Upper lobe of right lung (tissue), 1 donor: ENCODE results near the gene C6orf47. TPM values are rescaled to one million over a fixed set of nuclear protein-coding genes. Genes with fewer than 3 reads are reported as not detected.
A peak's percentile ranks its signal among the peaks of the same experiment; 100 is the strongest.

Experiments
- ATAC-seq: fragments of 200-7000 bp; cut with Tn5 transposase; one replicate; pipeline ENCODE4 v1.9.1; 2020; ENCODE audit warnings: mild to moderate bottlenecking, moderate library complexity
- DNase-seq: peaks from one replicate; pipeline ENCODE4 v3.0.0-alpha.2; 2020
- H3K27ac ChIP-seq: fragments of 200-600 bp; one replicate; pipeline ENCODE4 v1.8.0; 2022
- H3K27me3 ChIP-seq: fragments of 200-600 bp; one replicate; pipeline ENCODE4 v1.8.0; 2022; ENCODE audit warnings: mild to moderate bottlenecking
- H3K36me3 ChIP-seq: fragments of 200-600 bp; one replicate; pipeline ENCODE4 v1.8.0; 2022
- H3K4me1 ChIP-seq: fragments of 200-600 bp; one replicate; pipeline ENCODE4 v1.8.0; 2022
- H3K4me3 ChIP-seq: fragments of 200-600 bp; one replicate; pipeline ENCODE4 v1.8.0; 2022; ENCODE audit warnings: mild to moderate bottlenecking
- H3K9me3 ChIP-seq: fragments of 200-600 bp; one replicate; pipeline ENCODE4 v1.8.0; 2022
- intact Hi-C: fragments of 100-400 bp; cut with DNase I; formaldehyde crosslinking; loops from one replicate; pipeline ENCODE4 v1.11.0; 2022
- total RNA-seq: library from RNA; stranded (reverse); fragmentation: NEBNext Ultra II Directional; extraction: Animal tissue kit (Norgen Biotek cat#: 25700); gene quantifications from one replicate; pipeline ENCODE4 v1.2.1, GENCODE V29; 2021
- TF ChIP-seq, protein P1 (sequence below): fragments of 200-600 bp; IDR thresholded peaks from one replicate; pipeline ENCODE4 v1.8.0; 2022; ENCODE audit warnings: antibody characterized with exemption
- donor health status: DM: no; HTN: yes; CAD: no; lungs with severe emphysema.

Gene C6orf47
- total RNA-seq, 1 donor from 2014 or later: 25.6 TPM

DNA sequence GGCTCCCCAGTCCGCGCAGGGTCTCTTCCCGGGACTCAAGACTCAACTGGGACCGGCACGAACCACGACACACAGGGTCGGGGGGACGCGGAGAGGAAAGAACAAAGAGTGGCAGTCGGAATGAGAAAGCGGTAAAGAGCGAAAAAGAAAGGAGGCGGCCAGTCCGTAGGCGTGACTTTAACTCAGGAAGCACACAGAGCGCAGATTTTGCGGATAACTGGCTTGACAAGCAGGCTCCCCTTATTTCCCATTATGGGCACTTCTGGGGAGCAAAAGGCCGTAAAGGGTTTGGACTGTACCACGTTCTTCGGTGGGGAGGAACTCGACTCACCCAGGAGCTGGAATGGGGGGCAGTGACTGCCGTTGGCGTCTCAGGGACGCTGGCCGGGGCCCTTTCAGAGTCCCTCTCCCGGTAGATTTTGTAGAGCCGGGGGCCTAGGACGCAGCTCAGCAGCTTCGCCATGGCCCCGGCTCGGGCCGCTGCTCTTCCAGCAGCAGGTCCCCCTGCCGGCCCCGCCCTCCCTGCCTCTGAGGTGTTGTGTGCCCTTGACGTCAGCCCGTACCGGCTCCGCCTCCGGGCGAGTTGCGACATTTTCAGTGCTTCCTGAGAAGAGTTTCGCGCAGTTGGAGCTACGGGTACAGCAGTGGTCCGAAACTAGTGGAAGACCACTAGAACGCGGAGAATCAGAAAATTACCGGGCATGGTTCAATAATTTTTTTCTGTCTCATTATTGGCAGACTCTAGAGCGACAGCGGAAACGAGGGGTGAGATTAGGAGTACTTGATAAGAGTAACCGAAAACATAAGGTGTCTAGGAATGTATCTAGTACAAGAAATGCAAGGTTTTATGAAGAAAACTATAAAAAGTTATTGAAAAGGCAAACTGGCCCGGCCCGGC is 42.5 kb upstream of the C6orf47 start, which contains the start of gene ABHD16A:
ABHD16A (minus strand) TSS at position 506 of the 898 bp plus-strand sequence; CDS start at position 463, 43 bp downstream.
- DNase-seq (peak; percentile 100), ATAC-seq (peak; percentile 98)
- intact Hi-C loops: no loop called here
- Histone ChIP-seq H3K9me3 (no peaks in the 10 kb centered on the region), H3K4me3 (peak within 1 kb of the TSS; percentile 83), H3K36me3 (peaks cover 26% of the 10 kb centered on the region), H3K27ac (peak within 1 kb of the TSS; percentile 97), H3K27me3 (no peaks in the 10 kb centered on the region), H3K4me1 (peaks cover 17% of the 10 kb centered on the region)
- TF ChIP-seq, protein P1, sequence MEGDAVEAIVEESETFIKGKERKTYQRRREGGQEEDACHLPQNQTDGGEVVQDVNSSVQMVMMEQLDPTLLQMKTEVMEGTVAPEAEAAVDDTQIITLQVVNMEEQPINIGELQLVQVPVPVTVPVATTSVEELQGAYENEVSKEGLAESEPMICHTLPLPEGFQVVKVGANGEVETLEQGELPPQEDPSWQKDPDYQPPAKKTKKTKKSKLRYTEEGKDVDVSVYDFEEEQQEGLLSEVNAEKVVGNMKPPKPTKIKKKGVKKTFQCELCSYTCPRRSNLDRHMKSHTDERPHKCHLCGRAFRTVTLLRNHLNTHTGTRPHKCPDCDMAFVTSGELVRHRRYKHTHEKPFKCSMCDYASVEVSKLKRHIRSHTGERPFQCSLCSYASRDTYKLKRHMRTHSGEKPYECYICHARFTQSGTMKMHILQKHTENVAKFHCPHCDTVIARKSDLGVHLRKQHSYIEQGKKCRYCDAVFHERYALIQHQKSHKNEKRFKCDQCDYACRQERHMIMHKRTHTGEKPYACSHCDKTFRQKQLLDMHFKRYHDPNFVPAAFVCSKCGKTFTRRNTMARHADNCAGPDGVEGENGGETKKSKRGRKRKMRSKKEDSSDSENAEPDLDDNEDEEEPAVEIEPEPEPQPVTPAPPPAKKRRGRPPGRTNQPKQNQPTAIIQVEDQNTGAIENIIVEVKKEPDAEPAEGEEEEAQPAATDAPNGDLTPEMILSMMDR: no peak

- Histone ChIP-seq H3K36me3 (peaks cover 31% of the 10 kb centered on the region), H3K27ac (peak overlapping the region; percentile 97), H3K27me3 (no peaks in the 10 kb centered on the region), H3K4me3 (peak overlapping the region; percentile 83), H3K9me3 (no peaks in the 10 kb centered on the region), H3K4me1 (peaks cover 17% of the 10 kb centered on the region)
- ATAC-seq (peak; percentile 1), DNase-seq (no peak)
- TF ChIP-seq, protein P1: no peak
- intact Hi-C loops: no loop called here
Measured at GRCh38 chr6:31702405-31702818, 41.8 kb upstream of the C6orf47 start.

DNA sequence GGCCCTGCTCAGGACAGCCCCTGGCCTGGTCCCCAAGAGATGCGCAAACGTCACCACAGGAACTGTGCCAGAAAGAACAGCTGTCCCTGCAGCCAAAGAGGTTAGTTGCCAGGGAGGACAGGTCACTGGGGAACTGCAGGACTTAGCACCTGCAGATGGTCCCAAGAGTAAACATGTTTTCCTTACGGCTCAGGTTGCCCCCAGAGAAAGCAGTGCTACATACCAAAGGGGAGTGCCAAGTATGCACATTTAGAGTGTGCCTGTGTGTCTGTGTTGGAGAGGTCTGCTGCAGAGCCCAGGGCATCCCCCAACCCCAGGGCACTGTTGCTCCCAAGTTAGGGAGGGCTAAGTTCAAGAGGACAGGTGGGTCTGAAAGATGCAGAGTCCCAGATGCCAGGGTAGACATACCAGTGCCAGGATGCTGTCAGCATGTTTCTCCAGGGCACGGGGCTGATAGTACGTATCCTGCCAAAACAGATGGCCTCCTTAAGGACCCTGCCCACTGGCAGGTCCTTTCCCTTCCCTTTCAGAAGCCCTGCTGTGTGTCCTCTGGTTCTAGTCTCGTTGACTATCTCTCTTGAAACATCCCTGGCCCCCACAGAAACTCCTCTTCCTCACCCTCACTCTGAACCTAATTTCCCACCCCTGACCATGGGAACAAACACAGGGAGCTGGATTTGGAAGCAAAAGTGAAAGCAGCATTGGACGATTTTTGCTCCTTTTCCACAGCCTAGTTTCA is 41.3 kb upstream of the C6orf47 start:
- ATAC-seq (no peak), DNase-seq (no peak)
- Histone ChIP-seq H3K27ac (peak overlapping the region; percentile 97), H3K4me1 (peaks cover 17% of the 10 kb centered on the region), H3K4me3 (peak overlapping the region; percentile 83), H3K36me3 (peaks cover 34% of the 10 kb centered on the region), H3K9me3 (no peaks in the 10 kb centered on the region), H3K27me3 (no peaks in the 10 kb centered on the region)
- intact Hi-C loops: no loop called here
- TF ChIP-seq, protein P1: no peak

- TF ChIP-seq, protein P1: no peak
- H3K9me3 ChIP-seq: no peaks in the 10 kb centered on the region
- H3K36me3 ChIP-seq: peaks cover 44% of the 10 kb centered on the region
- H3K4me1 ChIP-seq: peaks cover 17% of the 10 kb centered on the region
- intact Hi-C loops: no loop called here
- ATAC-seq: no peak
- no peak overlapping the region for H3K27ac ChIP-seq
- no peaks in the 10 kb centered on the region for H3K27me3 ChIP-seq
- no peak overlapping the region for H3K4me3 ChIP-seq
- no peak for DNase-seq
Measured at GRCh38 chr6:31700740-31701401, 40.3 kb upstream of the C6orf47 start.

GRCh38 chr6:31697555-31697954 is 37.0 kb upstream of the C6orf47 start:
- TF ChIP-seq, protein P1: no peak
- DNase-seq: no peak
- Histone ChIP-seq H3K27me3 (no peaks in the 10 kb centered on the region), H3K27ac (no peak overlapping the region), H3K36me3 (peaks cover 77% of the 10 kb centered on the region), H3K4me1 (peaks cover 17% of the 10 kb centered on the region), H3K9me3 (no peaks in the 10 kb centered on the region), H3K4me3 (no peak overlapping the region)
- intact Hi-C loops: loop anchor here (10.0 kb wide), 1 partner anchor 137 kb away; no protein-coding TSS in a partner anchor
- no peak for ATAC-seq
